ENCODE results near the gene MEG3.

The MEG3 gene

DNA sequence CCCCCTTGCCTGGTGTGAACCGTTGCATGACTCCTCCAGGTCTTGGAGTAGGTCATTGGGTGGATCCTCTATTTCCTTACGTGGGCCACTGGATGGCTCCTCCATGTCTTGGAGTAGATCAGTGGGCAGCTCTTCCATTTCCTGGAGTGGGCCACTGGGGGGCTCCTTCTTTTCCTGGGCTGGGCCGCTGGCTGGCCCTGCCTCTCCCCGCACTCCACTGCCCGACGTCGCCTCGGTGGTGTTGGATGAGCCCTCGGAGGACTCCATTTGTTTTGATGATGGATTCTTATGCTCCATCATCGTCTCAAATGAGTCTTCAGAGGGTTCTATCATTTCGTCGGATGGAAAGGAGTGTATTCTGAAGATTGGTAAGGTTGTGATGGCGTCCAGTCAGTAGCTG, 58.5 kb downstream of the MEG3 start:
- no peak for DNase-seq

DNA sequence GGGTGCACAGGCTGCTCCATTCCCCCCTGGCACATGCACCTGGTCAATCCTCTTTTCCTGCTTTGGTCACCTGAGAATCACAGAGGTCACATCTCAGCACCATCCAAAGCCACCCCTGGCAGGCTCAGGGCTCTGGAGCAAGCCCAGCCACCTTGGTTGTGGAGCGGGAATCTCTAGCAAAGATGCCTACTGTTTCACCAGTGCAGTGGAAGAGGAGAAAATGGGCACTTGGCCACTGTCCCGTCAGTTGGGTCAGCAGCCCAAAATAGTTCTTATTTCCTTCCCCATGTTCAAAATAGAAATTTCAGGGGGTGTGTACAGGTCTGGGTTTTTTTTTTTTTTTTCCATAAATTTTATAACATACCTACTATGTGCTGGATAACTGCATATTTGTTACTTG, 59.3 kb downstream of the MEG3 start:
- DNase-seq, result no peak

DNA sequence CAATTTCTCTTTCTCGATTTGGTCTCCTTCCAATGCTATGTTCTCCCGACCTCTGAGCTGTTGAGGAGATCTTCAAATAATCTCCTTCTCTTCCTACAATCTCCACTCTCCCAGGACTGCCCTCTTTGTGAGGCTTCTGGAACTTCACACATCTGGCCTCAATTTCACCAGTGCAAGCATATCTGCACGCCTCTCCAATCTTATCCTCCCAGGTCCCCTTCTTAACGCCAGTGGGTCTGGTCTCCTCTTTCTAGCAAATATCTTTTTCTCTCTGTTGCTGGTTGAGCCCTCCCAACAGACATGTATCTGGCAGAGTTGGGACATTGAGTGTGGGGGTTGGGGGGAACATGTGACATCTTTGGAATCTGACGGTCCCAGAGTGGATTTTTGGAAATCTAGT, 59.7 kb downstream of the MEG3 start:
- no peak for DNase-seq

DNA sequence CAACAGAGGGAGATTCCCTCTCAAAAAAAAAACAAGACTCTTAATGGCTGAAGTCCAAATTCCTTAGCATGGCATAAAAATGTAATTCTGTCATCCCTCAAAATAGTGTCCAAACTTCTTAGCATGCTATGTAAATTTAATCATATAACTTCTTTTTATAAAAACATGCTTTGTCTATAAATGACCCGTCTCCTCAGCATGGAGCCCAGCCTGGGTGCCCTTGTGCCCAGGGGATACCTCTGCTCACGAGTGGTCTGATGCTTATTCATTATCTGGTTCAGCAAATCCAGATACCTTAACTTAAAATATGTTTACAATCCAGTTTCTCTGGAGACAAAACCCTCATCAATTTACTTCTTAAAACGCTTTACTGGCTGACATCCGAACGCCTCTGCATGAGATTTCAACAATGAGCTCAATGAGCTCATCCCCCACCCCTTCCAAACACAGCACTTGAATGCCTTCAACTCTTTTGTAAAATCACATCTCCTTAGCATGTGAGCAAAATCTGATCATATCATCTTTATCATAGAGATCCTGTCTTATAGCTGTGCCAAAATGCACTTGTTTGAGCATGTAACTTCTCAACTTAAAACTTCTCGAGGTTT, 61.9 kb downstream of the MEG3 start:
- DNase-seq, result no peak

DNA sequence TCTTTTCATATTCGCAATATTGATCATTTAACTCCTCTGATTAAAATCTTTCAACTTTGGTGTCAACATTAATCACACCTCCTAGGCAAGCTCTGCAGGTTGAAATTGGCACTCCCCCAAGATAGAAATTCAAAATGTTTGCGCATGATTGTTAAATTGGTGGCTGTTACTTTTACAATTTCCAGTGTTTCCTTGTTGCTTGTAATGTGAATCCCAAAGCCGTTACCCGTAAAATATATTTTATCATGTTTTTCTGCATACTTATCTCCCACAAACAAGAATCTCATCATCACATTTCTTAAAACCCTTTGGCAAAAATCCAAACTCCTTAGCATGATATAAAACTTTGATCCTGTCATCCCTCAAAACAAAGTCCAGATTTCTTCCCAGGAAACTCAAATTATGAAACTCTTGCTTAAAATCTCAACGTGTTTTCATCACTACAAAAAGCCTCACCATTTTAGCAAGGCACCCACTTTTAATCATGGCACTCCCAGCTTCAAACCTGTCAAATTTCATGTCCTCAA, 62.9 kb downstream of the MEG3 start:
- no peak for DNase-seq

DNA sequence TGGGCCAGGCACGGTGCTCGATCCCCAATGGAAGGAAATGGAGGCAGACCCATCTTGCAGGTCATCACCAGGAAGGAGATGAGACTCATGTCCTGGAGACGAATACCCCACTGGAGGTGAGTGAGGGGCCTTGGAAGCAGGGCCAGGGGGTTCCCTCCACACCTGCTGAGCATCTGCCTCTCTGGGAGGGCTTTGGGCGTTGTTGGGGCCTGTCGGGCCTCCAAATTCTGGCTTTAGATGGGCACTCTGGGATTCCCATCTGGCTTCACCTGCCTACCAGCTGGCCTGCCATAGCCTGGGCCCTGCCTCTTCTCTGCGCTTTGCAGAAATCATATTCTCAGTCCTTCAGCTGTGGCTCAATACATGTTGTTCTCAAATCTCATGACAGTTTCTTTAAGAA, 63.7 kb downstream of the MEG3 start:
- no peak for DNase-seq

DNA sequence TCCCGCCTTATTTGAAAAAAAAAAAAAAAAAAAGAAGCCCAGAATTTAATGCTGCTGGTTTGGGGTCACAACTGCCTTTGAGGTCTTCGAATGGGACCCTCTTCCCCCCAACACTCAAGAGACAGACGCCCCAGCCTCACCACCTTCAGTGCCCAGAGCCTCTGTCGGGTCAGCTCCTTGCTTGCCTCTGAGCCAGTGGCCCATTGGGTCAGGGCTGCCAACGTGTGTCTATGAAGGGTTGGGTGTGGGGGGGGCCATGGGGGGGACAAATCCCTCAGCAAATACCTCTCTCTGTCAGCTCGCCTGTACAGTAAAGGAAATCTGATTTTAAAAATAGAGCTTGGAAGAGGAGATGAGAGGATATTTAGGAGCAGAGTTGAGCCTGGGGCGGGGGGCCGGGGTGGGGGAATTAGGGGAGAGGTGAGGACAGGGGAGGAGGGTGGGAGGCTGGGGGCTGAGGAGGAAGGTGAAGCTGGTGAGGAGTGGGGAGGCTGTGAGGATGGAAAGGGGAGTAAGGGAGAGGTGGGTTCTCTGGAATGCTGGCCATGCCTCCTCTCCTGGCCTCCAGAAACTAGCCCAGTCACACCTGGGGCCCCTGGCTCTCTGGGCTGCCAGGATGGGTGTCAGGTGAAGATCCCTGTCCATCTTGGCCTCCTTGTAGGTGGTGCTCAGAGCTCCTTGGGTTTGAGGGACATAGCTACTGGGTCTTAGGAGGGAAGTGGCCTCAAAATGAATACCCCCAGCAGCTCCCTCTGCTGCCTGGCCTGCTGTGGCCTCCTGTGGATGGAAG, 64.3 kb downstream of the MEG3 start:
- DNase-seq, result no peak

DNA sequence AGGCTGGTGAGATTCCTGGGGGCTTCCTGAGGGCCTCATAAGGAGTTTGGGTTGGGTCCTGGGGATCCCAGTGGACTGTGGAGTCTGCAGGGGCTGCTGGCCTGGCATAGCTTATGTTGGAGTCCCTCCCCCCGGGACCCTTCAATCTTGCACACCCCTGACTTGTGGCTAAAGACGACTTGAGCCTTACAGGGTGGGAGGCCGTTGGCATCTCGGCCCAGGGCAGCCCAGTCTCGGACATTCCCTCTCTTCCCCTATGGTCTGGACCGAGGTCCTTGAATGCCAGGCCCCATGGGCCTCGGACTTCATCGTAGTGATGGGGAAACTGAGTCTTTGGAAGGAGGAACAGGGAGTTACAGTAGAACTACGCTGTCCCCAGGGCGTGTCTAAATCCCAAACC, 65.1 kb downstream of the MEG3 start:
- DNase-seq, result no peak

DNA sequence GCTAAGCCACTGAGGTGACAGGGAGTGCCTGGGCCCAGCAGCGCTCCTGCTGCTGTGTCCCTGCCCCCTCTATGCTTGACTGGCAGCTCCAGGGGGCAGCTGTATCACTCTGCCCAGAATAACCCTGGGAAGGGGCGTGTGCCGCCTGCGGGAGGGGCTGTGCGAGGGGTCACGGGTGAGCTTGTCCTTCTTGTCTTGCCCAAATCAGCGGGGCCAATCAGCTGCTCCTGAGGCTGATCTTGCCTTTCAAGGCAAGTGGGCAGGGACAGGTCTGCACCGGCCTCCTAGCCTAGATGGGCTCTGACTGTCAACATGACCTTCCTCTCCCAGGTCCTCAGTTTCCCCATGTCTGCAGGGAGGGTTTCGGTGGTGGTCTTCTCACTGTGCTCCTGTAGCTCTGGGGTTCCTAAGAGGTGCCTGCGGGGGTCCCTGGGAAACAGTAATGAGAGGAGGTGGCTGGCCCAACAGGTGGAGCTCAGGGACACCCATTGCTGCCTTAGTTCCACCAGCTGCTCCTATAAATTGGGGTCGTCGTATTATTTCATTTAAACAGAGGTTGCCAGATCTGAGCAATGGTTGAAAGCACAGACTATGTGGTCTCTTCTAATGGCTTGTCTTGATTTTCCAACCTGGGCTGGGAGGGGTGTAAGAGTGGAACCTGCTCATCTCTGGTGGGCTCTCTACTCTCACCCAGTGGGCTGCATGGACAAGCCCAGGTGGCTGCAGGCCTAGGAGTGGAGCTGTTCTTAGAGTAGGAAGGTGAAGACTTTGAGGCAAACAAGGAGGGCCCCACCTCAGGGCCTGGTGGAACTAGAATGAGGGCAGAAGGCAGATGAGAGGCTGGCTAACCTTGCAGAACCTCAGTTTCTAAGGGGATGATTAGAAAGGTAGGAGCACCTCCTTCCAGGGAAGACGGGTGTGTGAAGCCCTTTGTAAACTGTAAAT, 65.9 kb downstream of the MEG3 start:
- no peak for DNase-seq

DNA sequence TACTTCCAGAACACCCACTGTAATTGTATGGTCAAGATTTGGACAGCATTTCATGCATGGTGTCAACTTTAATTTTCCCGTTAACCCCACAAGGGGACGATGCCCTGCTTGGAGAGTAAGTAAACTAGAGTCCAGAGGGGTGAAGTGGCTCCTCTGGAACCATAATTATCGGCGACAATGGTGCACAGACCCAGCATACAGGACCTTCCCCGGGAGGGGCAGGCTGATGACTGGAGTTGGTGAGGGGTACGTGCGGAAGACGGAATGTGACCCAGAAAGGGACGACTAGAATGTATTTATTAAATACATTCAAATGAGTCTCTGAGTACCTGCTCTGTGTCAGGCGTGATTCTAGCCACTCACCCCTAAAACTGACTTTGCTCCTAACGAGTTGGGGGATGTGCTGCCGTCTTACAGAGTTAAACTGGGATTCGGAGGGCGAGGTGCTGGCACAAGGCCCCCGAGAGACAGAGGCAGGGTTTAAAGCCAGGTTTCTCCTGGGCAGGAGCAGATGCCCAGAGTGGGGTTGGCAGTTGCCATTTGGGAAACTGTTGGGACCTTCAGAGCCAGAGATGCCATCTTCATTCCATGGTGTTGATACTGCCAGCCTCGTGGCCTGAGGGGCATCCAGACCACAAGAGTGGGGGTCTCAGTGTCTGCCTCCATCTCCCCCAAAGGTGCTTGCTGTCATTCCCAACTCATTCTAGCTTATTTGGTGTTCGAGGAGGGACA, 66.7 kb downstream of the MEG3 start:
- DNase-seq, result no peak

DNA sequence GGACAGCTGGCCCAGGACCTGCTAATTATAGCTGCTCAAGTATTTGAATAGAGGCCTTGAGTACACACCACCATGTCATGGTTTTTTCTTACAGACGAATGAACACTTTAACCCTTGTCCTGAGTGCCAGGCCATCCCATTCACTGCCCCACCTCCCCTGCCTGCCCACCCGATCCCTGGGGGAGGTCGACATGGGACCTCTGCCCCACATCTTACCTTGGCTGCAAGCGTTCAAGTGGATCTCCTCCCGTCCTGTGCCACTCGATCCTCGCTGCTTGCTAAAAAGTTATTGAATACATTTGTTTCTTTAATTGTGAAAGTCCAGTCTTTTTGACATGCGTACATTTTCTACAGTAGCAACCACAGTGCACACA, 67.3 kb downstream of the MEG3 start:
- no peak for DNase-seq

DNA sequence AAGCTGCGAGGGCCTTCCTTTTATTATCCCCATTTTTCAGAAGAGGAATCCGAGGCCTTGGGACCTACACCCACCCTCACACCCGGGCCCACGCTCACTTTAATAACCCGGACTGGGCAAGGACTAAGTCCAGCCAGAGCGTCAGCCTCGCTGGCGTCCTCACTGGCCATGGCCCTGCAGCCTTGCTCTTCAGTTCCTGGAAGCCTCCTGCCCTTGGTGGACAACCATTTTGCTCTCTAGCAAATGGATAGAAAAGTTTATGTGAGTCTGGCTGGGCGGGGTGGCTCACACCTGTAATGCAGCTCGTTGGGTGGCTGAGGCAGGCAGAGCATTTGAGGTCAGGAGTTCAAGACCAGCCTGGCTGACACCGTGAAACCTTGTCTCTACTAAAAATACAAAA, 67.8 kb downstream of the MEG3 start:
- DNase-seq, result no peak

DNA sequence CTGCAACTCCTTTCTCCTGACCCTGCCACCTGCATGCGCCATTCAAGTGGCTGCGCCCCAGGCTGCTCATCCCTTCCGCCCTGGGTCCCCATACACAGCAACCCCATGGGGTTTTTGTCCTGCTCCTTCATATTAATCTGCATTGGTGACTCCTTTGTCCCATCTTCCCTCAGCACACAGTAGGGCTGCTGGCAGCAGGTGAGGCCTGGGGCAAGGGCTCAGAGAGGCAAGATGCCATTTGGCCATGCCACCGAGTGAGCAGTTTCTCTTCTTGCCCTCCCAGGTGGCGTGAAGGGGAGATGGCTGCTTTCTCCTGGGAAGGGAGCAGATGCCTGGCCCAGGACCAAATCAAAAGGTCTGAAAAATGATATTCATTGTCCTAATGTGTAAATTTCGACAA, 68.5 kb downstream of the MEG3 start:
- DNase-seq, result no peak

DNA sequence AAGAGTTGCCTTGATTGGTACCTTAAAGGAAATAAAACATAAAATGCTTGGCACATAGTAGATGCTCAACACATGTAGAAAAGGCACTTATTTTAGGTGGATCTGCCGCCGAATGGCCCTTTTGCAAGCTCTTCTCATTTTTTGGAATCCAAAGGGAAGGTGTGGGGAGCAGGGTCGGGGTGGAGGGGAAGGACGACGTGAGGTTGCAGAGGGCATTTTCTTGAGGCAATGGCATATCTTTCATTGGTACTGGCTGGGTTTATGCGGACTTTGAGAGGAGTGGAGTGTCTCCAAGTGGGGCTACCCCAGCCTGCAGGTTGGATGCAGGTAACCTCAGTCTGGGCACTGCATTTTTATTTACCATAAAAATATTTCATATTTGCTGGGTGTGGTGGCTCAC, 69.5 kb downstream of the MEG3 start:
- DNase-seq, result no peak

DNA sequence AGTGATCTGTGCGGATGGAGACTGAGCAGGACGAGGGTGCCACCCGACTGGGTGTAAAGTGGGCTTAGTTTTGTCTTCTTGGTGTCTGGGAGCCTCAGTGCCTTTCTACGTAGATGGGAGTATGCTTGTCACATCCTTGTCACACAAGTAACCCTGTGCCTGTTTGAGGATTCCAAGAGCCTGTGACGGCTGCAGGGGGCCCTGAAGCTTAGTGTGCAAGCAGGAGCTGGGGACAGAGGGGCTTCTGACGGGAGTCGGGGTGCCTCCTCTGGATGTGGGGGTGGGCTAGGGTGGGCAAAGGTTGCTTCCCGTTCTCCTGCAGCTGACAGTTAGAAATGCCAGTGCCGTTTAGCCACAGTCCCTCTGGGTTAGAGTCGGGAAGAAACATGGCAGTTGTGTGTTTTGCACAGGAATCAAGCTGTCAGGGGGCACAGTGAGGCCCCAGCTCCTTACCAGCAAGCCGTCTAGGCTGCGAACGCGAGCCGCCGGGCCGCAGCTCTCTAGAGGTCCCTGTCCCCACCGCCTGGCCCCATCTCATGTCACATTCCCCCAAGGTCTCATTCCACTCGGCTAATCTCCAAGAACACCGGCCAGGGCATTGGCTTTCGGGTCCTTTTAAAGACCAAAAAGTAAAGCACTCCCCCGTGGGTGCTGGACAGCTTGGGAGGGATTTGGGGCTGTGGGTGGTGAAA, 70.6 kb downstream of the MEG3 start:
- DNase-seq, result no peak

DNA sequence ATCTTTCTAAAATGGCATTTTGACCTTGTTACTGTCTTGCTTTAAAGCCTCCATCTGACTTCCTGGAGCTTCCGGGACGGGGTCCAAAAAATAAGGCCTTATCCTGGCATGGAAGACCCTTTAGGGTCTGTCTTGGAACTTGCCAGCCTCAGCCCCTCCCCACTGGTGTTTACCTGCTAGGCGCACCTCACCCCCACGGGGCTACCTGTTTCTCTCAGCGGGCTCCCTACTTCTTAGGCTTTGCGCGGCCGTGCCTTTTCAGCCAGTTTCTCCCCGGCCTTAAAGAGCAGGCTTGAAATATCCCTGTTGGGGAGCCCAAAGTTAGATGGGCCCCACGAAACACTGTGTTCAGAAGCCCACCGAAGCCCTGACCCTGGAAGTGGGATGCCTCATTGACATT, 72.5 kb downstream of the MEG3 start:
- no peak for DNase-seq

DNA sequence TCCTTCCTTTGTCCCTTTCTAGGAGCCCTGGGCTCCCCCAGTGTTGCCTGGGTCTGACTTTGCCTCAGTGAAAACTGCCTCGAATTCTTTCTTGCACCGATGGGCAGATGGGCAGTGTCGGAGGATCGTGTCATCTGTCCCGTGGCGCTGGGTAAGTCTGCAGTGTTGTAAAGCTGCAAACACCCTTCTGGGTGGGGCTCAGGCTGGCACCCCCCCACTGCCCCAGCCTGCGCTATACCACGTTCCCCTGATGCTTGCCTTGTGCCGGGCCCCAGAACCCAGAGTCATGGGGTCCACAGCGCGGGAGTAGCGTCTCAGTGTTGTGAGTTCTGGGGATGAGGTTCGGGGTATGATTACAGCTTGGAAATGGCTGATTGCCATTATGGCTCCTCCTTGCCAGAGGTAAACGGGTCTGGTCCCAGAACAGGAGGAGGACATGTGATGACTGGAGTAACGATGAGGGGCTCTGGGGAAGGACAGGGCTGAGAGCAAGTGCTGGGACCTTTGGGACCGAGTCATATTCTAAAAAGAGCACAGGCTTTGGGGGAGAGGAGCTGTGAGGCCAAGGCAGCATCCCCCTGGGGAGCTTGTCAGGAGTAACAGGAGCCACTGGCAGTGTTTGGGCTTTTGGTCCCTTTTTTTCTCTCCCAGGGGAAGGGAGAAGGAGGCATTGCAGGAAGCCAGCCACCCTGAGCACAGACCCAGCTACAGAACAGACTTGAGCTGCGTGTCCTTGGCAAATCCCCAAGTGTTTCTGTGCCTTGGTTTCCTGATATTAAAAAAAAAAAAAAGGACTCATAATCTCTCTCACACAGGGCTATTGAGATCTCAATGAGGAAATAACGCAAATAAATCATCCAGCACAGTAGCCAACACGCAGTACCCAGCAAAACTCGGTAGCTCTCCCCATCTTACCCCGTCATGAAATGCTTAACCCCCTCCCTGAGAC, 73.3 kb downstream of the MEG3 start:
- DNase-seq, result no peak

DNA sequence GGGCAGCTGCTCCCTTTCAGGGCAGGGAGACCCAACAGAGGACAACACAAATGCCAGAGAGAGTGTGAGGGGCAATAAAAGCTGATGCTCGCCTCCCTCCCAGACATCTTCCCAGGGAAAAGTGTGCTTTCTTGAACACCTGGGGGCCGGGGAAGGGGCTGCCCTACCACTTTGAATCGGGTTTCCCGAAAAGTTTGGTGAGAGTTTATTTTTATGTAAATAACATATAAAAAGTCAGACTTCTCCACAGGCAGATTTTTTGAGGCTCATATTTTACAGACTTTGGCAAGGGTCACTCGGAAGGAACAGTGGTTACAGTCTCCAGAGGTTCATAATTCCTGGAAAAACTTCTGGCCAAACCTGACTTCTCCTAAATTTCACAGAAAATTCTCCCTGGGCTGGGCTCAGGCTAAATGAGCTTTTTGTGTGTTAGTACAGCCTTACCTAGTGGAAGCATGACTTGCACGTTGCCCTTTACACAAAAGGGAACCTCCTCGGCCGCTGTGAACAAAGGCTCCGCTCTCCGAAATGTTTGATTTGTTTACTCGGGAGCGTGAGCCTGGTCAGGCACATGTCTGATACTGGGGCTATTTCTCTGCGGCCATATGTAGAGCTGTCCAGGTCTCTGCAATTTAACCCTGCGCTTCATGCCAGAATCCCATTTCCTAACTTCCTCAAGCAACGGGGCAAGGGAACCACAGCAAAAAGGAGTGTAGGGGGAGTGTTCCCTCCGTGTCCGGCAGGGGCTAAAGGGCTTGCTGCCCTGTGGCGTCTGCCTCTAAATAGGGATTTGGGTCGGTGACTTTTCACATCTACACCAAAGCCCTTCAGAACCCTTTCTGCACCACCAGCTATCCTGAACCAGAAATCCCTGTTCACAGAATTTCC, 74.2 kb downstream of the MEG3 start:
- peak; percentile 4 for DNase-seq

DNA sequence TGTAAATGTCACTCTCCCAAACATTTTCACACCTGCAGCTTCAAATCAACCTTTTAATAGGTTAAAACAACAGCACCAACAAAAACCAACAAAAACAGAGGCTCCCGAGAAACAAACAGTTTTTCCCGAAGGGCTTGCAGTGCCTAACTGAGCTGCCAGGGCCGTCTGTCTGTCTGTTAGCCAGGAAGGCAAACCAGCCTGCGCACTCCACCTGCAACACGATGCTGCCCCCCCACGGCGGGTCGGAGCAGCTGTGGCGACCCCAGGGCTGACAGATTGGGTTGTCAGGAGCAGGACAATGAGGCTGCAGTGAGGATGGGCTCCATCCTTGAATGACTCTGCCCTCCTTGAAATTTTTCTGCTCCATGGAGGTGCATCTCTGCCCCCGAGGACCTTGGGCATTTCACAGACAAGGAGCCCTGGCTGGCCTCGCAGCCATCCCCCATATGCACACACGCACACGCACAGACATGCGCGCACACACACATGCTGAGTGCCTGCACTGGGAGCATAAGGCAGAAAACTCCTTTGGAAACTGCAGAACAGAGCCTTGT, 75.0 kb downstream of the MEG3 start:
- DNase-seq, result no peak

All from inflammatory macrophage treated with lipopolysaccharide for 4 hours (primary cell).